Muscle layer of colon (tissue), 2 donors: Measurements from ENCODE around the gene NEURL3.
"Not testable (repeated sequence)": the region's sequence is repeated elsewhere in the genome, so short reads cannot be mapped to it uniquely, and the experiment has no call there.

Experiments
- H3K27ac ChIP-seq: one replicate; pipeline ENCODE4 v1.7.0; 2013; ENCODE audit warnings: low read depth, mild to moderate bottlenecking, low read length, moderate library complexity
- H3K27me3 ChIP-seq, 2 donors: one replicate each; pipeline ENCODE4 v1.7.0; 2013; ENCODE audit warnings: low read length in 2 of 2, mild to moderate bottlenecking in 2 of 2; ENCODE audit not compliant: insufficient read depth in 2 of 2, control insufficient read depth in 1 of 2
- H3K36me3 ChIP-seq: one replicate; pipeline ENCODE4 v1.7.0; 2013; ENCODE audit warnings: mild to moderate bottlenecking, low read length; ENCODE audit not compliant: insufficient read depth
- H3K4me1 ChIP-seq: one replicate; pipeline ENCODE4 v1.7.0; 2013; ENCODE audit warnings: mild to moderate bottlenecking, low read length; ENCODE audit not compliant: insufficient read depth
- H3K4me3 ChIP-seq, 2 donors: one replicate each; pipeline ENCODE4 v1.7.0; 2013; ENCODE audit warnings: low read length in 2 of 2, low read depth in 1 of 2, mild to moderate bottlenecking in 1 of 2, moderate library complexity in 1 of 2
- H3K9ac ChIP-seq: one replicate; pipeline ENCODE4 v1.7.0; 2013; ENCODE audit warnings: low read length
- H3K9me3 ChIP-seq: one replicate; pipeline ENCODE4 v1.7.0; 2013; ENCODE audit warnings: mild to moderate bottlenecking, low read length
- donor health status: abdominal sarcoma.
- donor health status: Adenocarcinoma of cecum.

The NEURL3 gene

DNA sequence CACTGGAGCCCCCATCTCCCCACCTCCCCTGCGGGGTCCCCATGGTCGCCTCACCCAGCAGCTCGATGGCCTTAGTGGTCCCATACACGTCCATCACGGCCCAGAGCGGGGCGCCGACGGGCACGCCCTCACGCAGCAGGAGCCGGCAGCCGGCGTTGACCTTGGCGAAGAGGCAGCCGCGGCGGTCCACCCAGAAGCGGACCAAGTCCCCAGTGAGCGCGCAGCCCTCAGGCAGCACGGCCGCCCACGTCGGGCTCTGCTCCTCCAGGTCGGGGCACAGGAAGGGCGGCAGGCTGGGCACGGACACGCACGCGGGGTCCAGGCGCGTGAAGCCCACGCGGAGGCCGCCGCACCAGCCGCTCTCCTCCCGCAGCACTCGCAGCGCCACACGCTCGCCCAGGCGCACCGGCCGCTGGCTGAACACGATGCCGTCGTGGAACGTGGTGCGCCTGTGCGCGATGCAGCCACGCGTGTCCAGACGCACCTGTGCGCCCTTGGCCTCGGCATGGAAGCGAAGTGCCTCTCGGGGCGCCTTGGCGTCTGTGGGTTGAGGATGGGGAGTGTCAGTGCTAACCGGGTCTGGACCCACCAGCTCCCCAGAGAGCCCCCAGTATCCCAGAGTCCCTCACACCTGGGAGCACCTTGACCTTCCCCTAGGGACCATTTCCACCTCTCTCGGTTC is 4.6 kb downstream of the NEURL3 start:
- no peaks in the 10 kb centered on the region for H3K9me3 ChIP-seq
- H3K27ac ChIP-seq: no peak overlapping the region
- no peaks in the 10 kb centered on the region for H3K4me1 ChIP-seq
- no peak overlapping the region for H3K4me3 ChIP-seq
- no peak overlapping the region for H3K9ac ChIP-seq
- H3K36me3 ChIP-seq: no peaks in the 10 kb centered on the region
- H3K27me3 ChIP-seq: peaks cover 0 to 26% of the 10 kb centered on the region in 2 donors

- Histone ChIP-seq H3K27me3 (peaks cover 0 to 26% of the 10 kb centered on the region in 2 donors), H3K4me3 (no peak overlapping the region), H3K27ac (no peak overlapping the region), H3K4me1 (no peaks in the 10 kb centered on the region), H3K36me3 (no peaks in the 10 kb centered on the region), H3K9me3 (no peaks in the 10 kb centered on the region), H3K9ac (no peak overlapping the region)
These were observed 5.8 kb downstream of the NEURL3 start for GRCh38 chr2:96499061-96499960.

DNA sequence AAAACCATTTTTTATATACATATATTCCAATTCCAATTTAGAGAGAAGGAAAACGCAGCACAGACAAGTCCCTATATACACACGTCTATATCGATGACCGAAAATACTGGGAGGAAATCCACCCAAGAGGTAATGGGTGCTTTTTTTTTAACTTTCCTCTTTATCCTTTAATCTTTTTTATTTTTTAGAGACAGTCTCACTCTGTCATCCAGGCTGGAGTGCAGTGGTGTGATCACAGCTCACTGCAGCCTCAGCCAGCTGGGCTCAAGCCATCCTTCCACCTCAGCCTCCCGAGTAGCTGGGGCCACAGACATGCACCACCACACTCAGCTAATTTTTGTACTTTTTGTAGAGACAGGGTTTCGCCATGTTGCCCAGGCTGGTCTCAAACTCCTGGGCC is 6.5 kb downstream of the NEURL3 start:
- H3K9ac ChIP-seq, H3K4me3 ChIP-seq: not testable (repeated sequence)

DNA sequence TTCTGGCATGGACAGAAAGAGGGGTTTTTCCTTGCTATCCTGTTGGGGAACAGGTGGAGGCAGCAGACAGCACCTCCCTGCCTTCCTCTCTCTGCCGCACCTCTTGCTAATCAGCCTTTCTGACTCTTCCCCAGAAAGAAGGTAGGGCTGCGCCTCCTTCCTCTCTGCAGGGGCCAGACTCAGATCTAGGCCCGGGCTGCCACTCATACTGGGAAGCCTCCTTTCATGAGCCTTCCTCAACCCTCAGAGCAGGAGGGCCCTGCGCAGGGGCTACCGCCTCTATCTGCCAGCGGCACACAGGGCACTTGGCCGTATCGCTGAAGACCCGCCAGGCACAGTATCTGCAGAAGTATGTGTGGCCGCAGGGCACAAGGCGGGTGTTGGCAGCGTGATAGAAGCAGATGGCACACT is 7.1 kb downstream of the NEURL3 start:
- peaks cover 0 to 22% of the 10 kb centered on the region in 2 donors for H3K27me3 ChIP-seq
- H3K27ac ChIP-seq: no peak overlapping the region
- H3K4me3 ChIP-seq: no peak overlapping the region
- no peaks in the 10 kb centered on the region for H3K36me3 ChIP-seq
- H3K9me3 ChIP-seq: no peaks in the 10 kb centered on the region
- H3K9ac ChIP-seq: no peak overlapping the region
- no peaks in the 10 kb centered on the region for H3K4me1 ChIP-seq

More for the DNA sequence above, 6.5 kb downstream of the NEURL3 start:
- H3K27ac ChIP-seq, H3K9me3 ChIP-seq, H3K36me3 ChIP-seq, H3K4me1 ChIP-seq: not testable (repeated sequence)
- peaks cover 0 to 26% of the 10 kb centered on the region in 2 donors for H3K27me3 ChIP-seq

- Histone ChIP-seq H3K9me3 (no peaks in the 10 kb centered on the region), H3K4me1 (no peaks in the 10 kb centered on the region), H3K9ac (no peak overlapping the region), H3K36me3 (no peaks in the 10 kb centered on the region), H3K4me3 (no peak overlapping the region), H3K27me3 (peaks cover 0 to 13% of the 10 kb centered on the region in 2 donors), H3K27ac (no peak overlapping the region)
These were observed 9.1 kb downstream of the NEURL3 start for GRCh38 chr2:96495982-96496629.

GRCh38 chr2:96494188-96494587 is 11.0 kb downstream of the NEURL3 start:
- no peak overlapping the region for H3K27ac ChIP-seq
- no peaks in the 10 kb centered on the region for H3K9me3 ChIP-seq
- no peaks in the 10 kb centered on the region for H3K4me1 ChIP-seq
- no peak overlapping the region for H3K9ac ChIP-seq
- H3K27me3 ChIP-seq: no peaks in the 10 kb centered on the region
- H3K4me3 ChIP-seq: no peak overlapping the region
- no peaks in the 10 kb centered on the region for H3K36me3 ChIP-seq

GRCh38 chr2:96493072-96493471 is 12.1 kb downstream of the NEURL3 start:
- Histone ChIP-seq H3K27ac (no peak overlapping the region), H3K9ac (no peak overlapping the region), H3K4me3 (no peak overlapping the region), H3K27me3 (no peaks in the 10 kb centered on the region), H3K9me3 (no peaks in the 10 kb centered on the region), H3K4me1 (no peaks in the 10 kb centered on the region), H3K36me3 (no peaks in the 10 kb centered on the region)

DNA sequence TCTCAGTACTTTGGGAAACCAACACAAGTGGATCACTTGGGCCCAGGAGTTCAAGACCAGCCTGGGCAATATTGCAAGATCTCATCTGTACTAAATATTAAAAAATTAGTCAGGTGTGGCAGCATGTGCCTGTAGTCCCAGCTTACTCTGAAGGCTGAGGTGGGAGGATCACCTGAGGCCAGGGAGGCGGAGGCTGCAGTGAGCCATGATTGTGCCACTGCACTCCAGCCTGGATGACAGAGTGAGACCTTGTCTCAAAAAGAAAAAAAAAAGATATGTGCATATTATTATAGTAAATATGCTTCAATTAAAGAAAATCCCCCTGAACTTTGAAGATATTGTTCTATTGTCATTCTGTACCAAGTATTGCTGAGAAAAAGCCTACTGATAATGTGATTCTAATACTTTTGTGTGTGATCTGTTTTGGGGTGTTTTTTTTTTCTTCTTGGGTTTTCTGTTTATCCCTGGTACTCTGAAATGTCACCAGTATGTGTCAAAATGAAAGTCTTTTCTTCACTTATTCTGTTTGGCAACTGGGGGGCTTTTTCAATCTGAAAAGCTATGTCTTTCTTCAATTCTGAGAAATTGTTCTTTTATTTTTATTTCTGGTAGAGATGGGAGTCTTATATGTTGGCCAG is 13.2 kb downstream of the NEURL3 start:
- H3K27me3 ChIP-seq: no peaks in the 10 kb centered on the region
- H3K9ac ChIP-seq: no peak overlapping the region
- H3K36me3 ChIP-seq: no peaks in the 10 kb centered on the region
- peaks cover under 1% of the 10 kb centered on the region for H3K4me1 ChIP-seq
- no peak overlapping the region for H3K4me3 ChIP-seq
- H3K27ac ChIP-seq: no peak overlapping the region
- no peaks in the 10 kb centered on the region for H3K9me3 ChIP-seq

- Histone ChIP-seq H3K27ac (no peak overlapping the region), H3K9me3 (no peaks in the 10 kb centered on the region), H3K4me1 (peaks cover 12% of the 10 kb centered on the region), H3K36me3 (no peaks in the 10 kb centered on the region), H3K4me3 (no peak overlapping the region), H3K9ac (no peak overlapping the region), H3K27me3 (no peaks in the 10 kb centered on the region)
These were observed 15.5 kb downstream of the NEURL3 start for GRCh38 chr2:96489663-96490062.

DNA sequence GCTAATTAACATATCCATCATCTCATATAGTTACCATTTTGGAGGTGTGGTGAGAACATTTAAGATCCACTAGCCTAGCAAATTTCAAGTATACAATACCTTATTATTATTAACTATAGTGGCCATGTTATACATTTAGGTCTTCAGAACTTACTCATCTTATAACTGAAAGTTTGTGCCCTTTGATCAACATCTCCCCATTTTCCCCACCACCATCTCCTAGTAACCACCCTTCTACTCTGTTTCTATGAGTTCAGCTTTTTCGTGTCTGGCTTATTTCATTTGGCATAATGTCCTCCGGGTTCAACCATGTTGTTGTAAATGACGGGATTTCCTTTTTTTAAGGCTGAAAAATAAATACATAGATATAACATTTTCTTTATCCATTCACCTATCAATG is 15.9 kb downstream of the NEURL3 start:
- no peak overlapping the region for H3K27ac ChIP-seq
- no peaks in the 10 kb centered on the region for H3K9me3 ChIP-seq
- no peak overlapping the region for H3K4me3 ChIP-seq
- H3K4me1 ChIP-seq: peaks cover 12% of the 10 kb centered on the region
- no peaks in the 10 kb centered on the region for H3K36me3 ChIP-seq
- H3K27me3 ChIP-seq: no peaks in the 10 kb centered on the region
- no peak overlapping the region for H3K9ac ChIP-seq

DNA sequence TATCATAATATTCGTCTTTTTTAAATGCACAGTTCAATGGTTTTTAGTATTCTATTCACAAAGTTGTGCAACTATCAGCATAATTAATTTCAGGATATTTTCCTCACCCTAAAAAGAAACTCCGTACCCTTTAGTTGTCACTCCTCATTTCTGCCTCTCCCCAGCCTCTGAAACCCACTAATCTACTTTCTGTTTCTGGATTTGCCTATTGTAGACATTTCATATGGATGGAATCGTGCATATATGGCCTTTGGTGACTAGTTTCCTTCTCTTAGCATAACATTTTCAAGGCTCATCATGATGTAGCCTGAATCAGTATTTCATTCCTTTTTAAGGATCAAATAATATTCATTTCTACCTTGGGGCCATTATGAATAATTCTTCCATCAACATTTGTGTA is 18.5 kb downstream of the NEURL3 start:
- Histone ChIP-seq H3K9ac (peak overlapping the region; percentile 84), H3K36me3 (no peaks in the 10 kb centered on the region), H3K27ac (peak overlapping the region; percentile 83), H3K27me3 (no peaks in the 10 kb centered on the region), H3K4me3 (peak overlapping the region in 1 of 2 donors; percentile 69), H3K4me1 (peaks cover 12% of the 10 kb centered on the region), H3K9me3 (no peaks in the 10 kb centered on the region)
